K562 (cell line): Measurements from ENCODE around the gene LLGL1. TPM values are rescaled to one million over a fixed set of nuclear protein-coding genes. Genes with fewer than 3 reads are reported as not detected.

Experiments used
- ATAC-seq: fragments of 200-7000 bp; cut with Tn5 transposase; 3 replicates; pipeline ENCODE4 v1.9.1; 2020; ENCODE audit warnings: moderate library complexity
- BruUV-seq: library from RNA; stranded (reverse); fragments of 400-500 nt; replicated peaks from 2 replicates; lab custom pipeline; 2021; lab: Mats Ljungman, UMichigan
- CTCF ChIA-PET: fragments of 300-600 bp; formaldehyde crosslinking; extraction: SDS; loops from one replicate; lab custom pipeline; 2021; ENCODE audit warnings: low intra/inter-chr PET ratio; lab: Yijun Ruan, JAX
- POLR2A ChIA-PET: fragments of 300-600, 350-650 bp; sonication (Branson Sonifier 250); formaldehyde crosslinking; extraction: SDS; loops from one replicate; lab custom pipeline; 2021; ENCODE audit warnings: antibody characterized with exemption, inconsistent platforms; lab: Yijun Ruan, JAX
- DNase-seq, 4 experiments: peaks; one replicate each; pipeline versions ENCODE4 v3.0.0 to v3.0.0-alpha.2; 2011 to 2018; ENCODE audit warnings: low spot score in 3 of 4, mixed read lengths in 3 of 4; ENCODE audit errors: extremely low read depth in 1 of 4
- FAIRE-seq: peaks from 2 replicates; lab custom pipeline; 2011; peaks lifted over from hg19 to GRCh38; lab: Jason Lieb, UNC
- H2AFZ ChIP-seq: 2 replicates; pipeline ENCODE4 v1.6.0; 2011; ENCODE audit warnings: low read depth, low read length, control low read depth, inconsistent platforms
- H3K27ac ChIP-seq: fragments of 200-600 bp; 3 replicates; pipeline ENCODE4 v1.8.0; 2011; ENCODE audit warnings: low read depth, mild to moderate bottlenecking, control low read depth, inconsistent platforms, low read length, moderate library complexity, mixed read lengths; ENCODE audit errors: extremely low read depth
- H3K27me3 ChIP-seq, 2 experiments: fragments of 300-600 bp in 1 of 2; 2 replicates in 1 of 2; 3 replicates in 1 of 2; pipeline versions ENCODE4 v1.6.0 to v1.8.0; 2011; ENCODE audit warnings: inconsistent platforms in 2 of 2, low read length in 2 of 2, mild to moderate bottlenecking in 1 of 2, mixed read lengths in 1 of 2, moderate library complexity in 1 of 2; ENCODE audit not compliant: control insufficient read depth in 2 of 2, insufficient read depth in 2 of 2
- H3K36me3 ChIP-seq: fragments of 300-600 bp; 3 replicates; pipeline ENCODE4 v1.8.0; 2011; ENCODE audit warnings: mild to moderate bottlenecking, low read length, inconsistent platforms; ENCODE audit not compliant: control insufficient read depth, insufficient read depth
- H3K4me1 ChIP-seq, 2 experiments: fragments of 200-600 bp in 1 of 2; replicated peaks in 1 of 2; 2 replicates in 1 of 2; 3 replicates in 1 of 2; pipeline versions ENCODE4 v1.5.1 to v1.8.0; 2011; ENCODE audit warnings: inconsistent platforms in 2 of 2, low read length in 2 of 2, mild to moderate bottlenecking in 1 of 2, mixed read lengths in 1 of 2, moderate library complexity in 1 of 2; ENCODE audit not compliant: control insufficient read depth in 2 of 2, insufficient read depth in 2 of 2
- H3K4me2 ChIP-seq: 2 replicates; pipeline ENCODE4 v1.6.1; 2011; ENCODE audit warnings: low read length, control low read depth, inconsistent platforms, mixed read lengths; ENCODE audit not compliant: insufficient read depth
- H3K4me3 ChIP-seq: fragments of 200-600 bp; sonication (generic), shearing (Covaris generic); 2 replicates; pipeline ENCODE4 v1.5.1; 2016; ENCODE audit warnings: control low read depth, inconsistent platforms
- H3K79me2 ChIP-seq: fragments of 200-600 bp; 3 replicates; pipeline ENCODE4 v1.8.0; 2011; ENCODE audit warnings: low read length, inconsistent platforms; ENCODE audit not compliant: control insufficient read depth, insufficient read depth
- H3K9ac ChIP-seq, 2 experiments: 2 replicates each; pipeline versions ENCODE4 v1.6.0 to v1.6.1; 2011; ENCODE audit warnings: low read depth in 2 of 2, low read length in 2 of 2, control low read depth in 1 of 2, inconsistent platforms in 1 of 2, mild to moderate bottlenecking in 1 of 2, mixed read lengths in 1 of 2; ENCODE audit not compliant: insufficient read depth in 1 of 2
- H3K9me1 ChIP-seq: one replicate; pipeline ENCODE4 v1.6.0; 2011; ENCODE audit warnings: inconsistent platforms, mild to moderate bottlenecking, low read length, moderate library complexity; ENCODE audit not compliant: control insufficient read depth, insufficient read depth
- H3K9me3 ChIP-seq: replicated peaks from 2 replicates; pipeline ENCODE4 v1.5.1; 2011; ENCODE audit warnings: low read depth, low read length, inconsistent platforms; ENCODE audit not compliant: control insufficient read depth, insufficient read depth
- H4K20me1 ChIP-seq: replicated peaks from 2 replicates; pipeline ENCODE4 v1.6.1; 2011; ENCODE audit warnings: low read length, inconsistent platforms, mixed read lengths; ENCODE audit not compliant: control insufficient read depth, insufficient read depth
- BRD4 ChIP-seq: fragments of 200-600 bp; sonication (generic); IDR thresholded peaks from 2 replicates; pipeline ENCODE4 v1.6.1; 2017; ENCODE audit warnings: inconsistent platforms
- CCNT2 ChIP-seq: IDR thresholded peaks from 2 replicates; pipeline ENCODE4 v1.6.1; 2011; ENCODE audit warnings: borderline replicate concordance, low read depth, mild to moderate bottlenecking, moderate library complexity, mixed read lengths, low read length; ENCODE audit not compliant: insufficient read length; ENCODE audit errors: extremely low read depth
- DACH1 ChIP-seq: fragments of 450-650 bp; IDR thresholded peaks from 2 replicates; pipeline ENCODE4 v1.6.1; 2018; ENCODE audit not compliant: partially characterized antibody
- ELF1 ChIP-seq: fragments of 200-800 bp; sonication (Bioruptor generic); IDR thresholded peaks from 2 replicates; pipeline ENCODE4 v1.6.1; 2016; ENCODE audit warnings: missing genetic modification characterization, missing compliant biosample characterization
- FOXA1 ChIP-seq: fragments of 450-650 bp; IDR thresholded peaks from 2 replicates; pipeline ENCODE4 v1.6.1; 2016; ENCODE audit warnings: mild to moderate bottlenecking, borderline replicate concordance
- FUS ChIP-seq: fragments of 200-400 bp; formaldehyde crosslinking; optimal IDR thresholded peaks from 2 replicates; pipeline ENCODE3; 2017; ENCODE audit warnings: low read depth, low read length
- HNRNPH1 ChIP-seq: fragments of 200-400 bp; formaldehyde crosslinking; optimal IDR thresholded peaks from 2 replicates; pipeline ENCODE3; 2017; ENCODE audit warnings: low read depth, mild to moderate bottlenecking, low read length, moderate library complexity
- PTRF ChIP-seq: fragments of 450-650 bp; IDR thresholded peaks from 2 replicates; pipeline ENCODE4 v1.6.1; 2016; ENCODE audit warnings: mild to moderate bottlenecking, missing genetic modification characterization, missing compliant biosample characterization
- RBFOX2 ChIP-seq: fragments of 200-400 bp; formaldehyde crosslinking; IDR thresholded peaks from 2 replicates; pipeline ENCODE4 v1.6.1; 2017; ENCODE audit warnings: low read depth, mild to moderate bottlenecking, low read length, moderate library complexity
- SAFB ChIP-seq: fragments of 200-400 bp; formaldehyde crosslinking; IDR thresholded peaks from 2 replicates; pipeline ENCODE4 v1.6.1; 2017; ENCODE audit warnings: low read depth, low read length, borderline replicate concordance
- SRSF7 ChIP-seq: fragments of 200-400 bp; formaldehyde crosslinking; optimal IDR thresholded peaks from 2 replicates; pipeline ENCODE3; 2017; ENCODE audit warnings: mild to moderate bottlenecking, low read depth, low read length
- WHSC1 ChIP-seq: IDR thresholded peaks from one replicate; pipeline ENCODE4 v1.6.1; 2012; ENCODE audit warnings: low read length, control low read depth, inconsistent platforms
- ZNF212 ChIP-seq: fragments of 450-650 bp; formaldehyde crosslinking; IDR thresholded peaks from 2 replicates; pipeline ENCODE4 v1.4.0; 2020; ENCODE audit warnings: mild to moderate bottlenecking
- ZNF586 ChIP-seq: fragments of 450-650 bp; formaldehyde crosslinking; conservative IDR thresholded peaks from 2 replicates; pipeline ENCODE4 v1.4.0; 2020; ENCODE audit warnings: mild to moderate bottlenecking, moderate library complexity
- WGBS: fragments of 100-300 bp; shearing (Covaris generic); methylation state at CpG from one replicate; pipeline ENCODE4 v1.1.6; 2016; ENCODE audit warnings: low coverage, mixed read lengths; ENCODE audit not compliant: insufficient coverage; ENCODE audit errors: missing lambda C conversion rate; 5-methylcytosine and 5-hydroxymethylcytosine counted together
- in situ Hi-C: fragments of 300-500 bp; cut with MboI; formaldehyde crosslinking; loops from 4 replicates; pipeline ENCODE4 v1.15.0; 2018; ENCODE audit warnings: inconsistent platforms, mixed read lengths
- intact Hi-C: fragments of 100-400 bp; cut with micrococcal nuclease; formaldehyde crosslinking; loops from 2 replicates; pipeline ENCODE4 v1.14.2; 2022
- polyA plus RNA-seq, 8 experiments: library from polyadenylated mRNA; depleted of rRNA in 4 of 8; stranded (reverse) in 5 of 8; unstranded in 3 of 8; fragments of >200 nt; fragmentation: Nextera tagmentation in 2 of 8; fragmentation: Illumina TruSeq in 1 of 8; extraction: Ambion mirVana in 2 of 8; extraction: Trizol in 1 of 8; gene quantifications; 2 replicates each; pipeline versions ENCODE4 v1.2.1 to v1.2.3, GENCODE V29; 2011 to 2014; ENCODE audit warnings: inconsistent platforms in 1 of 8, missing spikeins in 1 of 8
- total RNA-seq, 7 experiments: library from RNA; depleted of rRNA in 6 of 7; stranded (reverse); fragments of >200 nt in 6 of 7; fragmentation: Illumina TruSeq in 2 of 7; extraction: Trizol in 2 of 7; gene quantifications; 2 replicates each; pipeline versions ENCODE4 v1.2.1 to v1.2.3, GENCODE V29; 2011 to 2021; ENCODE audit warnings: low replicate concordance in 1 of 7
- TF ChIP-seq, protein P1 (sequence below): fragments of 250-450 bp; sonication (Bioruptor Pico); IDR thresholded peaks from 2 replicates; pipeline ENCODE4 v1.8.0; 2021; ENCODE audit warnings: moderate library complexity, mild to moderate bottlenecking, inconsistent platforms
- TF ChIP-seq, protein P2 (sequence below): IDR thresholded peaks from 3 replicates; pipeline ENCODE4 v1.6.1; 2011; ENCODE audit warnings: borderline replicate concordance, mild to moderate bottlenecking, moderate library complexity; ENCODE audit not compliant: insufficient read length; ENCODE audit errors: extremely low read depth
- TF ChIP-seq, protein P3 (sequence below): fragments of 250-450 bp; sonication (Bioruptor Pico); IDR thresholded peaks from 2 replicates; pipeline ENCODE4 v1.9.0; 2021; ENCODE audit warnings: mild to moderate bottlenecking
- TF ChIP-seq, protein P4 (sequence below): fragments of 150-350 bp; conservative IDR thresholded peaks from 2 replicates; pipeline ENCODE4 v1.6.1; 2014; ENCODE audit warnings: low read length

LLGL1 gene
- total and polyA plus RNA-seq, 9 of the 15 experiments (the other 6 are each of a cell fraction or from before 2014, with no cell fraction given): 0.11 to 12.9 (median 5.3) TPM; not detected in 1

- BruUV-seq: no TSS peak
- H3K79me2 ChIP-seq: peaks cover 43% of the 10 kb centered on the region
- DNase-seq: peak; percentile 62 to 83 (median 68)
- peak overlapping the region; percentile 98 for H2AFZ ChIP-seq
- H3K9me1 ChIP-seq: no peaks in the 10 kb centered on the region
- H4K20me1 ChIP-seq: peaks cover 28% of the 10 kb centered on the region
- peak overlapping the region; percentile 69 for H3K4me3 ChIP-seq
- under 1% methylated on average over 30 of the region's 33 CpGs for WGBS
- H3K27ac ChIP-seq: peak overlapping the region; percentile 99
- peak overlapping the region; percentile 95 for H3K4me2 ChIP-seq
- ChIA-PET POLR2A (interaction anchor here (0.7 to 1.9 kb wide), 5 partner anchors 8 to 43 kb away, joined by 3 to 8 read pairs (median 5); no protein-coding TSS in a partner anchor), CTCF (no interaction called here)
- ATAC-seq: peak; percentile 56
- H3K36me3 ChIP-seq: peaks cover 27% of the 10 kb centered on the region; the same call in 2 of the 3 replicates
- in situ Hi-C loops (no loop called here), intact Hi-C loops (no loop called here)
- no peaks in the 10 kb centered on the region for H3K27me3 ChIP-seq
- no peaks in the 10 kb centered on the region for H3K9me3 ChIP-seq
- peak overlapping the region; percentile 93 to 94 for H3K9ac ChIP-seq
- FAIRE-seq: peak; percentile 97
- H3K4me1 ChIP-seq: peaks cover 28 to 31% of the 10 kb centered on the region in 2 experiments
- TF ChIP-seq, protein P1, sequence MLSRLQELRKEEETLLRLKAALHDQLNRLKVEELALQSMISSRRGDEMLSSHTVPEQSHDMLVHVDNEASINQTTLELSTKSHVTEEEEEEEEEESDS (CRISPR knock-in tag): no peak
- TF ChIP-seq ZNF586 (CRISPR knock-in tag) (no peak), HNRNPH1 (no peak), CCNT2 (no peak), RBFOX2 (peak; percentile 92), WHSC1 (no peak), PTRF (tag) (no peak), ZNF212 (CRISPR knock-in tag) (no peak), SAFB (0 out of 2 replicates have a peak, but pooled peaks have one; percentile 27), DACH1 (peak; percentile 11), ELF1 (tag) (peak; percentile 9; the same call in 1 of the 2 replicates), FOXA1 (no peak), SRSF7 (no peak), FUS (no peak), BRD4 (0 out of 2 replicates have a peak, but pooled peaks have one; percentile 33)
- TF ChIP-seq, protein P2, sequence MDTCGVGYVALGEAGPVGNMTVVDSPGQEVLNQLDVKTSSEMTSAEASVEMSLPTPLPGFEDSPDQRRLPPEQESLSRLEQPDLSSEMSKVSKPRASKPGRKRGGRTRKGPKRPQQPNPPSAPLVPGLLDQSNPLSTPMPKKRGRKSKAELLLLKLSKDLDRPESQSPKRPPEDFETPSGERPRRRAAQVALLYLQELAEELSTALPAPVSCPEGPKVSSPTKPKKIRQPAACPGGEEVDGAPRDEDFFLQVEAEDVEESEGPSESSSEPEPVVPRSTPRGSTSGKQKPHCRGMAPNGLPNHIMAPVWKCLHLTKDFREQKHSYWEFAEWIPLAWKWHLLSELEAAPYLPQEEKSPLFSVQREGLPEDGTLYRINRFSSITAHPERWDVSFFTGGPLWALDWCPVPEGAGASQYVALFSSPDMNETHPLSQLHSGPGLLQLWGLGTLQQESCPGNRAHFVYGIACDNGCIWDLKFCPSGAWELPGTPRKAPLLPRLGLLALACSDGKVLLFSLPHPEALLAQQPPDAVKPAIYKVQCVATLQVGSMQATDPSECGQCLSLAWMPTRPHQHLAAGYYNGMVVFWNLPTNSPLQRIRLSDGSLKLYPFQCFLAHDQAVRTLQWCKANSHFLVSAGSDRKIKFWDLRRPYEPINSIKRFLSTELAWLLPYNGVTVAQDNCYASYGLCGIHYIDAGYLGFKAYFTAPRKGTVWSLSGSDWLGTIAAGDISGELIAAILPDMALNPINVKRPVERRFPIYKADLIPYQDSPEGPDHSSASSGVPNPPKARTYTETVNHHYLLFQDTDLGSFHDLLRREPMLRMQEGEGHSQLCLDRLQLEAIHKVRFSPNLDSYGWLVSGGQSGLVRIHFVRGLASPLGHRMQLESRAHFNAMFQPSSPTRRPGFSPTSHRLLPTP: no peak
- TF ChIP-seq, protein P3, sequence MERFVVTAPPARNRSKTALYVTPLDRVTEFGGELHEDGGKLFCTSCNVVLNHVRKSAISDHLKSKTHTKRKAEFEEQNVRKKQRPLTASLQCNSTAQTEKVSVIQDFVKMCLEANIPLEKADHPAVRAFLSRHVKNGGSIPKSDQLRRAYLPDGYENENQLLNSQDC (CRISPR knock-in tag): no peak; the same call in 1 of the 2 replicates
- TF ChIP-seq, protein P4, sequence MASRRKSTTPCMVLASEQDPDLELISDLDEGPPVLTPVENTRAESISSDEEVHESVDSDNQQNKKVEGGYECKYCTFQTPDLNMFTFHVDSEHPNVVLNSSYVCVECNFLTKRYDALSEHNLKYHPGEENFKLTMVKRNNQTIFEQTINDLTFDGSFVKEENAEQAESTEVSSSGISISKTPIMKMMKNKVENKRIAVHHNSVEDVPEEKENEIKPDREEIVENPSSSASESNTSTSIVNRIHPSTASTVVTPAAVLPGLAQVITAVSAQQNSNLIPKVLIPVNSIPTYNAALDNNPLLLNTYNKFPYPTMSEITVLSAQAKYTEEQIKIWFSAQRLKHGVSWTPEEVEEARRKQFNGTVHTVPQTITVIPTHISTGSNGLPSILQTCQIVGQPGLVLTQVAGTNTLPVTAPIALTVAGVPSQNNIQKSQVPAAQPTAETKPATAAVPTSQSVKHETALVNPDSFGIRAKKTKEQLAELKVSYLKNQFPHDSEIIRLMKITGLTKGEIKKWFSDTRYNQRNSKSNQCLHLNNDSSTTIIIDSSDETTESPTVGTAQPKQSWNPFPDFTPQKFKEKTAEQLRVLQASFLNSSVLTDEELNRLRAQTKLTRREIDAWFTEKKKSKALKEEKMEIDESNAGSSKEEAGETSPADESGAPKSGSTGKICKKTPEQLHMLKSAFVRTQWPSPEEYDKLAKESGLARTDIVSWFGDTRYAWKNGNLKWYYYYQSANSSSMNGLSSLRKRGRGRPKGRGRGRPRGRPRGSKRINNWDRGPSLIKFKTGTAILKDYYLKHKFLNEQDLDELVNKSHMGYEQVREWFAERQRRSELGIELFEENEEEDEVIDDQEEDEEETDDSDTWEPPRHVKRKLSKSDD: no peak
Measured at GRCh38 chr17:18182978-18183333, 42.5 kb upstream of the LLGL1 start.
